Kidney epithelial cell (primary cell): ENCODE data around the gene SYCN. TPM values are rescaled to one million over a fixed set of nuclear protein-coding genes. Genes with fewer than 3 reads are reported as not detected.

Source experiments
- DNase-seq: peaks from one replicate; pipeline ENCODE4 v3.0.0-alpha.2; 2010; ENCODE audit warnings: low read depth
- H3K27me3 ChIP-seq: 2 replicates; pipeline ENCODE4 v1.6.0; 2011; ENCODE audit warnings: low read length; ENCODE audit not compliant: control insufficient read depth, insufficient read depth
- H3K36me3 ChIP-seq: 2 replicates; pipeline ENCODE4 v1.5.1; 2011; ENCODE audit warnings: low read length; ENCODE audit not compliant: control insufficient read depth, insufficient read depth
- H3K4me3 ChIP-seq: 2 replicates; pipeline ENCODE4 v1.5.1; 2011; ENCODE audit warnings: low read depth, mild to moderate bottlenecking, control low read depth, low read length
- CTCF ChIP-seq: IDR thresholded peaks from 2 replicates; pipeline ENCODE4 v1.5.1; 2011; ENCODE audit warnings: mild to moderate bottlenecking, moderate library complexity, low read length, control low read depth, inconsistent platforms; ENCODE audit not compliant: insufficient read depth, poor library complexity, severe bottlenecking
- total RNA-seq: library from RNA; depleted of rRNA; stranded (reverse); fragments of >200 nt; gene quantifications from 2 replicates; pipeline ENCODE4 v1.2.3, GENCODE V29; 2015

Gene SYCN
- total RNA-seq, 1 donor from 2014 or later = not detected

DNA sequence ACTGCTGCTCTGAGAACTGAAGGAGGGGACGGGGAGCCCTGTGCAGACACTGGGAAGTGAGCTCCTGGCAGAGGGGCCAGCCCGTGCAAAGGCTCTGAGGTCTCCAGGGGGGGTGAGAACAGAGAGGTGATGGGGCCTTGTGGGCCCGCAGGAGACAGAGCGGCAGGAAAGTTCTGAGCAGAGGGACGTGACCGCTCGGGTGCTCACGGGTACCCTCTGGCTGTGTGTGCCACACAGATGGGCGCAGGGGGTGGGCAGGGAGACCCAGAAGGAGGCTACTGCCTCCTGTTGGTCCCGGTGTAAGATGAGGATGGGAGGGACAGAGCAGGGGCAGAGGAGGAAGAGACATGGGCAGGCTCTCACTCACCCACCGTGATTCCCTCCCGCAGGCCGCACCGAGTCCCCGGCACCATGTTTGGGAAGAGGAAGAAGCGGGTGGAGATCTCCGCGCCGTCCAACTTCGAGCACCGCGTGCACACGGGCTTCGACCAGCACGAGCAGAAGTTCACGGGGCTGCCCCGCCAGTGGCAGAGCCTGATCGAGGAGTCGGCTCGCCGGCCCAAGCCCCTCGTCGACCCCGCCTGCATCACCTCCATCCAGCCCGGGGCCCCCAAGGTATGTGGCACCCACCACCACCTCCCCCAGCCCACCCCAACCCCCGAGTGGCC is 34.8 kb downstream of the SYCN start:
- TF ChIP-seq CTCF = no peak
- no peak for DNase-seq
- Histone ChIP-seq H3K4me3 (no peak overlapping the region), H3K27me3 (no peaks in the 10 kb centered on the region), H3K36me3 (no peaks in the 10 kb centered on the region)

GRCh38 chr19:39168258-39169142 is 35.6 kb downstream of the SYCN start:
- no peak for TF ChIP-seq CTCF
- H3K4me3 ChIP-seq = no peak overlapping the region
- H3K36me3 ChIP-seq = no peaks in the 10 kb centered on the region
- no peak for DNase-seq
- H3K27me3 ChIP-seq = no peaks in the 10 kb centered on the region

GRCh38 chr19:39167461-39168257 is 36.4 kb downstream of the SYCN start:
- no peak for TF ChIP-seq CTCF
- H3K27me3 ChIP-seq = no peaks in the 10 kb centered on the region
- DNase-seq = no peak
- no peaks in the 10 kb centered on the region for H3K36me3 ChIP-seq
- H3K4me3 ChIP-seq = no peak overlapping the region

- Histone ChIP-seq H3K27me3 (no peaks in the 10 kb centered on the region), H3K4me3 (no peak overlapping the region), H3K36me3 (no peaks in the 10 kb centered on the region)
- TF ChIP-seq CTCF = no peak
- DNase-seq = no peak
Observed at GRCh38 chr19:39166571-39167391, 37.3 kb downstream of the SYCN start.

- H3K36me3 ChIP-seq = no peaks in the 10 kb centered on the region
- H3K27me3 ChIP-seq = no peaks in the 10 kb centered on the region
- H3K4me3 ChIP-seq = no peak overlapping the region
- no peak for TF ChIP-seq CTCF
- DNase-seq = no peak
Observed at GRCh38 chr19:39165857-39166256, 38.2 kb downstream of the SYCN start.
